Measurements from ENCODE around the gene HTR6. TPM values are rescaled to one million over a fixed set of nuclear protein-coding genes. Genes with fewer than 3 reads are reported as not detected.

HTR6 gene
- total RNA-seq, 1 experiment from 2014 or later: not detected

GRCh38 chr1:19723874-19724273 lies 59.2 kb downstream of the HTR6 start:
- H3K4me2 ChIP-seq: no peak overlapping the region
- no peaks in the 10 kb centered on the region for H4K20me1 ChIP-seq (ENCODE audit: insufficient read depth)
- H3F3A ChIP-seq (ENCODE audit: insufficient read depth, low read depth): no peaks in the 10 kb centered on the region
- H3K9me2 ChIP-seq (ENCODE audit: insufficient read depth): no peaks in the 10 kb centered on the region
- BruUV-seq (replicated peaks): no TSS peak
- no peaks in the 10 kb centered on the region for H3K36me3 ChIP-seq (ENCODE audit: low read depth)
- no peaks in the 10 kb centered on the region for H3K4me1 ChIP-seq (replicated peaks; ENCODE audit: insufficient read depth)
- no peak for DNase-seq
- H3K4me3 ChIP-seq: no peak overlapping the region
- intact Hi-C loops (cut with micrococcal nuclease; ENCODE audit: unreplicated experiment): no loop called here
- TF ChIP-seq CTCF (conservative IDR thresholded peaks at IDR 0.05) (no peak), EZH2 (IDR thresholded peaks at IDR 0.05; ENCODE audit: low read depth) (no peak)
- ChIA-PET CTCF (no interaction called here), POLR2A (ENCODE audit: unreplicated experiment) (no interaction called here)
- no peaks in the 10 kb centered on the region for H3K79me2 ChIP-seq (ENCODE audit: low read depth)
- no peaks in the 10 kb centered on the region for H3K27me3 ChIP-seq (ENCODE audit: insufficient read depth, low read depth)
- H3K27ac ChIP-seq: no peak overlapping the region
- no peaks in the 10 kb centered on the region for H3K9me3 ChIP-seq (ENCODE audit: insufficient read depth, low read depth)
- H2AFZ ChIP-seq: no peak overlapping the region

GRCh38 chr1:19725606-19726005 lies 60.9 kb downstream of the HTR6 start:
- CTCF ChIA-PET: no interaction called here
- POLR2A ChIA-PET (ENCODE audit: unreplicated experiment): no interaction called here
- no TSS peak for BruUV-seq (replicated peaks)

GRCh38 chr1:19728413-19729145 lies 63.9 kb downstream of the HTR6 start:
- BruUV-seq (replicated peaks): no TSS peak
- no peaks in the 10 kb centered on the region for H3K9me2 ChIP-seq (ENCODE audit: insufficient read depth)
- no peaks in the 10 kb centered on the region for H4K20me1 ChIP-seq (ENCODE audit: insufficient read depth)
- H2AFZ ChIP-seq: no peak overlapping the region
- no peaks in the 10 kb centered on the region for H3F3A ChIP-seq (ENCODE audit: insufficient read depth, low read depth)
- H3K36me3 ChIP-seq (ENCODE audit: low read depth): no peaks in the 10 kb centered on the region
- no peak overlapping the region for H3K4me2 ChIP-seq
- H3K27me3 ChIP-seq (ENCODE audit: insufficient read depth, low read depth): no peaks in the 10 kb centered on the region
- no peak for TF ChIP-seq CTCF (conservative IDR thresholded peaks at IDR 0.05)
- no peak for TF ChIP-seq EZH2 (IDR thresholded peaks at IDR 0.05; ENCODE audit: low read depth)
- intact Hi-C loops (cut with micrococcal nuclease; ENCODE audit: unreplicated experiment): no loop called here
- no peak overlapping the region for H3K4me3 ChIP-seq
- no peak for DNase-seq
- H3K79me2 ChIP-seq (ENCODE audit: low read depth): no peaks in the 10 kb centered on the region
- H3K4me1 ChIP-seq (replicated peaks; ENCODE audit: insufficient read depth): no peaks in the 10 kb centered on the region
- POLR2A ChIA-PET (ENCODE audit: unreplicated experiment): no interaction called here
- H3K27ac ChIP-seq: no peak overlapping the region
- CTCF ChIA-PET: no interaction called here
- no peaks in the 10 kb centered on the region; the same call in 1 of the 2 replicates for H3K9me3 ChIP-seq (ENCODE audit: insufficient read depth, low read depth)

More at GRCh38 chr1:19725606-19726005, 60.9 kb downstream of the HTR6 start:
- Histone ChIP-seq H3K9me2 (ENCODE audit: insufficient read depth) (no peaks in the 10 kb centered on the region), H3K79me2 (ENCODE audit: low read depth) (no peaks in the 10 kb centered on the region), H3K27ac (no peak overlapping the region), H3F3A (ENCODE audit: insufficient read depth, low read depth) (no peaks in the 10 kb centered on the region), H3K9me3 (ENCODE audit: insufficient read depth, low read depth) (no peaks in the 10 kb centered on the region; the same call in 1 of the 2 replicates), H3K4me1 (replicated peaks; ENCODE audit: insufficient read depth) (no peaks in the 10 kb centered on the region), H3K4me2 (no peak overlapping the region), H2AFZ (no peak overlapping the region), H4K20me1 (ENCODE audit: insufficient read depth) (no peaks in the 10 kb centered on the region), H3K4me3 (no peak overlapping the region), H3K36me3 (ENCODE audit: low read depth) (no peaks in the 10 kb centered on the region), H3K27me3 (ENCODE audit: insufficient read depth, low read depth) (no peaks in the 10 kb centered on the region)
- no peak for DNase-seq
- intact Hi-C loops (cut with micrococcal nuclease; ENCODE audit: unreplicated experiment): no loop called here
- TF ChIP-seq CTCF (conservative IDR thresholded peaks at IDR 0.05): no peak
- TF ChIP-seq EZH2 (IDR thresholded peaks at IDR 0.05; ENCODE audit: low read depth): no peak

All from PC-9 (cell line).